T-helper 22 cell (primary cell): ENCODE data around the gene DNAH5.

Experiments
- DNase-seq: peaks from one replicate; pipeline ENCODE4 v3.0.0-alpha.2; 2020; ENCODE audit warnings: low read depth

The DNAH5 gene

GRCh38 chr5:13943676-13944075 lies 812 bp downstream of the DNAH5 start:
- DNase-seq: no peak

GRCh38 chr5:13941468-13941867 lies 3.0 kb downstream of the DNAH5 start:
- DNase-seq: no peak

- DNase-seq: no peak
Measured at GRCh38 chr5:13939638-13940037, 4.8 kb downstream of the DNAH5 start.

GRCh38 chr5:13934921-13935320 lies 9.6 kb downstream of the DNAH5 start:
- no peak for DNase-seq

GRCh38 chr5:13934125-13934524 lies 10.4 kb downstream of the DNAH5 start:
- no peak for DNase-seq

GRCh38 chr5:13932561-13932960 lies 11.9 kb downstream of the DNAH5 start:
- no peak for DNase-seq

GRCh38 chr5:13932011-13932410 lies 12.5 kb downstream of the DNAH5 start:
- DNase-seq: no peak

GRCh38 chr5:13930541-13931171 lies 13.8 kb downstream of the DNAH5 start:
- no peak for DNase-seq

GRCh38 chr5:13926731-13927130 lies 17.8 kb downstream of the DNAH5 start:
- no peak for DNase-seq

- no peak for DNase-seq
Measured at GRCh38 chr5:13921578-13921977, 22.9 kb downstream of the DNAH5 start.

GRCh38 chr5:13919786-13920185 lies 24.7 kb downstream of the DNAH5 start:
- no peak for DNase-seq

GRCh38 chr5:13919087-13919486 lies 25.4 kb downstream of the DNAH5 start:
- no peak for DNase-seq

GRCh38 chr5:13917061-13917460 lies 27.4 kb downstream of the DNAH5 start:
- DNase-seq: no peak

GRCh38 chr5:13913962-13914361 lies 30.5 kb downstream of the DNAH5 start:
- DNase-seq: no peak

GRCh38 chr5:13910637-13911288 lies 33.7 kb downstream of the DNAH5 start:
- no peak for DNase-seq

- no peak for DNase-seq
Measured at GRCh38 chr5:13910201-13910600, 34.3 kb downstream of the DNAH5 start.

GRCh38 chr5:13909271-13909670 lies 35.2 kb downstream of the DNAH5 start:
- DNase-seq: no peak

- DNase-seq: no peak
Measured at GRCh38 chr5:13898569-13898968, 45.9 kb downstream of the DNAH5 start.

- no peak for DNase-seq
Measured at GRCh38 chr5:13878357-13878756, 66.1 kb downstream of the DNAH5 start.

- DNase-seq: no peak
Measured at GRCh38 chr5:13866792-13867191, 77.7 kb downstream of the DNAH5 start.

- no peak for DNase-seq
Measured at GRCh38 chr5:13865312-13865711, 79.2 kb downstream of the DNAH5 start.

- DNase-seq: no peak
Measured at GRCh38 chr5:13860146-13860545, 84.3 kb downstream of the DNAH5 start.

GRCh38 chr5:13859270-13860065 lies 85.0 kb downstream of the DNAH5 start:
- DNase-seq: no peak
